Globus pallidus (tissue), 1 donor: ENCODE results near the gene AASS.

ENCODE experiments used
- DNase-seq: peaks from one replicate; pipeline ENCODE4 v3.0.0-alpha.2; 2015; ENCODE audit warnings: low spot score

Gene AASS

DNA sequence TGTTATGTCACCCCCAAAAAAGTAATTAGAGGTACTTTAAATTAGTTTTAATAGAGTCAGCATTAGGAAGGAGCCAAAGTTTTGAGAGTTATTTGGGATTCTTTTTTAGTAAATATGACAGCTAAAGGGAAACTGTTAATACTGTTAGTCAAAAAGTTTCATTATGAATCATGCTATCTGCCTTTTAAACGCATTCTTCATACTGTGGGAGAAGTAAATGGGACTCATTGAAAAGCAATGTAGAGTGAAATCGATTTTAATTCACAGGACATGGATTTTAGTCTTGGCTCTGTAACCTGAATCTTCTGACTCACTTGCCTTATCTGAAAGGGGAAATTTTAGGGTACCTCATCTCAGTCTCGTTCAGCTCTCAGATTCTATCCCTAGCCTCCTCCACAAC lies 105.1 kb downstream of the AASS start:
- no peak for DNase-seq

DNA sequence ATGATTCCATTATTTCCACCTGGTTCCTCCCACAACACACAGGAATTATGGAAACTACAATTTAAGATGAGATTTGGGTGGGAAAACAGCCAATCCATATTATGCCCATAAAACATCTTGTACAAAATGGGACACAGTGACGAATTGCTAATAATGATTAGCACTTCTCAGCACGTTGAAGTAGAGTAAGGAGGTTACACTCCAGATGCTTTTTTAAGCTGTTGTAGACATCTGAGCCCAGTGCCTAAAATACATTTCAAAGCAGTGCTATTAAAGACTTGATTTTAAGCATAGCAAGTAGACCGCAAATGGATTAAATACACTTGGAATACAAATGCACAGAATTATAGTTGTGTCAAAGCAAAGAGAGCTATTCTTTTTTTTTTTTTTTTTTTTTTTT lies 105.9 kb downstream of the AASS start:
- DNase-seq, result no peak

DNA sequence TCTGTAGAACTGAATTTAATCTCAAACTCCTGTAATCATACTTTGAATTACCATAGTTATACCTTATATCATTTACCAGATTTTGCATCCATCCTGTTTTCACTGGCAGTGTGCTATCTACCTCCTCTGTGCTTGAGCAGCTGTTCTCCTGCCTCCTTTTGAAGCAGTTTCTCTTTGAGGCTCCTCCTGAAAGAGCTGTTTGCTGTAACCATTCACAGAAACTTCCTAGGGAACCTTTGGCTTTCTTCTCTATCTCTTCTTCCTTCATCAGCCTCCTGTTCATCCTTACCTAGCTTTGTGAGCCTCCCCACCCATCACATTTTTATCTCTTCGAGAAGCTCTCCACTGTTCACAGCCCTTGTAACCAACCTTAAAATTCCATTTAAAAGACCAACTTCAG lies 108.2 kb downstream of the AASS start:
- DNase-seq, result no peak

DNA sequence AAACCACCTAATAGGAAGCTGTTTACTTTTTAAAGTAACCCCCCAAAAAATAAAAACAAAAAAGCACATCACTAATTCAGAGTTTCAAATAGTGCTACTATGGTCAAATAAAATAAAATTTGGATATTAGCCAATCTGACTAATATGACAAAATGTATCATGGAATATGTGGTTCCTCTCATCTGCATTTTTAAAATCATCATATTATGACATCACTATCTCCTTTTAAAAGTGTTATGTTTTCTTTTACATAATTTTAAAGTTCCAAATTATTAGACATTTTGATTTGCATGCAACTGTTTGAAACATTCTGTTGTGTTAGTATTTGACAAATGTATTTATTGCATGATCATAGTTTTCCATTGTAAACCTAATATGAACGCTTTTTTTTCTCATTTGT lies 110.4 kb downstream of the AASS start:
- no peak for DNase-seq

DNA sequence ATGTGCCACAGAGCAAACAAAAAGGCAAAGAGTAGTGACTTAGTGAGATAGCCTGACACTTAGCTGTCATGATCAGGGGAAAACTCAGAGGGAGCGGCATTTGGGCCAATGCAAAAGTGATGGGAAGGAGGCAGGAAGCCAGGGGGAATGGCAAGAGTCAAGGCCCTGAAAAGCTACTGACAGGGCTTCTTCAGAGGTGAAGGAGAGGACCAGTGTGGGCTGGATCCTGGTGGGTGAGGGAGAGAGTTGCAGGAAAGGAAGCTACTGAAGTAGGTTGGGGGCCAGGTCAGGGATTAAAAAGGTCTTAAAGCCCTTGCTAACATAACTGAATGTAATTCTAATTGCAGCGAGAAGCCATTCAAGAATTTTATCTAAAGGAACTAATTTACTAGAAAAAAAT lies 117.0 kb downstream of the AASS start:
- DNase-seq, result no peak
